Testis (tissue), 2 donors: ENCODE data around the gene YEATS4.

ENCODE experiments used
- POLR2A ChIP-seq: fragments of 450-650 bp; IDR thresholded peaks from one replicate; pipeline ENCODE4 v1.6.1; 2017; ENCODE audit warnings: antibody characterized with exemption, mild to moderate bottlenecking, moderate library complexity
- TF ChIP-seq, protein P1 (sequence below), 3 experiments: fragments of 450-650 bp in 2 of 3; fragments of 200-600 bp in 1 of 3; sonication (generic) in 1 of 3; IDR thresholded peaks; one replicate each; pipeline ENCODE4 v1.5.1; 2016 to 2019; ENCODE audit warnings: antibody characterized with exemption in 3 of 3, mild to moderate bottlenecking in 2 of 3, moderate library complexity in 1 of 3

DNA sequence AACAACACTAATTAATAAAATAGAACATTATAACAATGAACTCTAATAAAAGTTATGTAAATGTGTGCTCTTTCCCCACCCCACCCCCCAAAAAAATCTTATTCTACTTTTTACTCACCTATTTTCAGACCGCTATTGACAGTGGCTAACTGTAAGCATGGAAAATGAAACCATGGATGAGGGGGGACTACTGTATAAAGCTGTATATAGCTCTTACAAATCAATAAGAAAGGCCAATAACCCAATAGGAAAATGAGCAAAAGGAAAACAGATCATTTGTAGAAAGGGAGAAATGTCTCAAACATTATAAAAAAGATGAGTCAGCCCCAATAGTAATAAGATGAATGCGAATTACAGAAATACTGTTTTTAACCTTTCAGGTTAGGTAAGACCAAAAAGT lies 27.4 kb downstream of the YEATS4 start:
- TF ChIP-seq, protein P1, sequence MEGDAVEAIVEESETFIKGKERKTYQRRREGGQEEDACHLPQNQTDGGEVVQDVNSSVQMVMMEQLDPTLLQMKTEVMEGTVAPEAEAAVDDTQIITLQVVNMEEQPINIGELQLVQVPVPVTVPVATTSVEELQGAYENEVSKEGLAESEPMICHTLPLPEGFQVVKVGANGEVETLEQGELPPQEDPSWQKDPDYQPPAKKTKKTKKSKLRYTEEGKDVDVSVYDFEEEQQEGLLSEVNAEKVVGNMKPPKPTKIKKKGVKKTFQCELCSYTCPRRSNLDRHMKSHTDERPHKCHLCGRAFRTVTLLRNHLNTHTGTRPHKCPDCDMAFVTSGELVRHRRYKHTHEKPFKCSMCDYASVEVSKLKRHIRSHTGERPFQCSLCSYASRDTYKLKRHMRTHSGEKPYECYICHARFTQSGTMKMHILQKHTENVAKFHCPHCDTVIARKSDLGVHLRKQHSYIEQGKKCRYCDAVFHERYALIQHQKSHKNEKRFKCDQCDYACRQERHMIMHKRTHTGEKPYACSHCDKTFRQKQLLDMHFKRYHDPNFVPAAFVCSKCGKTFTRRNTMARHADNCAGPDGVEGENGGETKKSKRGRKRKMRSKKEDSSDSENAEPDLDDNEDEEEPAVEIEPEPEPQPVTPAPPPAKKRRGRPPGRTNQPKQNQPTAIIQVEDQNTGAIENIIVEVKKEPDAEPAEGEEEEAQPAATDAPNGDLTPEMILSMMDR (IDR thresholded peaks at IDR 0.05) = no peak
- TF ChIP-seq POLR2A = no peak
